ENCODE results near the gene MSX1.

The MSX1 gene

GRCh38 chr4:4869731-4870571 lies 10.5 kb downstream of the MSX1 start:
- peak; percentile 18 for DNase-seq (ENCODE audit: low read depth)

GRCh38 chr4:4870576-4871241 lies 11.2 kb downstream of the MSX1 start:
- DNase-seq (ENCODE audit: low read depth) = no peak

GRCh38 chr4:4871242-4871572 lies 11.7 kb downstream of the MSX1 start:
- no peak for DNase-seq (ENCODE audit: low read depth)

GRCh38 chr4:4871573-4872313 lies 12.3 kb downstream of the MSX1 start:
- DNase-seq (ENCODE audit: low read depth) = no peak

GRCh38 chr4:4872314-4872903 lies 12.9 kb downstream of the MSX1 start:
- no peak for DNase-seq (ENCODE audit: low read depth)

GRCh38 chr4:4873203-4873602 lies 13.7 kb downstream of the MSX1 start:
- DNase-seq (ENCODE audit: low read depth) = no peak

- no peak for DNase-seq (ENCODE audit: low read depth)
These were observed 14.8 kb downstream of the MSX1 start for GRCh38 chr4:4874254-4874653.

- peak; percentile 8 for DNase-seq (ENCODE audit: low read depth)
These were observed 15.7 kb downstream of the MSX1 start for GRCh38 chr4:4875147-4875546.

GRCh38 chr4:4875611-4876010 lies 16.1 kb downstream of the MSX1 start:
- no peak for DNase-seq (ENCODE audit: low read depth)

- no peak for DNase-seq (ENCODE audit: low read depth)
These were observed 17.6 kb downstream of the MSX1 start for GRCh38 chr4:4876945-4877661.

- DNase-seq (ENCODE audit: low read depth) = peak; percentile 24
These were observed 21.0 kb downstream of the MSX1 start for GRCh38 chr4:4880492-4880891.

- no peak for DNase-seq (ENCODE audit: low read depth)
These were observed 22.0 kb downstream of the MSX1 start for GRCh38 chr4:4881432-4881831.

- no peak for DNase-seq (ENCODE audit: low read depth)
These were observed 25.1 kb downstream of the MSX1 start for GRCh38 chr4:4884611-4885010.

GRCh38 chr4:4887426-4887825 lies 28.0 kb downstream of the MSX1 start:
- DNase-seq (ENCODE audit: low read depth) = no peak

GRCh38 chr4:4888695-4889094 lies 29.2 kb downstream of the MSX1 start:
- no peak for DNase-seq (ENCODE audit: low read depth)

- no peak for DNase-seq (ENCODE audit: low read depth)
These were observed 30.3 kb downstream of the MSX1 start for GRCh38 chr4:4889781-4890180.

GRCh38 chr4:4890574-4891255 lies 31.2 kb downstream of the MSX1 start:
- no peak for DNase-seq (ENCODE audit: low read depth)

GRCh38 chr4:4893721-4894120 lies 34.3 kb downstream of the MSX1 start:
- DNase-seq (ENCODE audit: low read depth) = no peak

GRCh38 chr4:4899202-4899925 lies 39.9 kb downstream of the MSX1 start:
- DNase-seq (ENCODE audit: low read depth) = no peak

GRCh38 chr4:4901877-4902276 lies 42.4 kb downstream of the MSX1 start:
- no peak for DNase-seq (ENCODE audit: low read depth)

- DNase-seq (ENCODE audit: low read depth) = no peak
These were observed 52.7 kb downstream of the MSX1 start for GRCh38 chr4:4912155-4912554.
